CD4-positive, alpha-beta T cell treated with Interleukin-12 subunit alpha and Interleukin-12 subunit beta, for 1 hour (primary cell): ENCODE data around the gene SLC26A3.

Experiments
- DNase-seq: peaks from one replicate; pipeline ENCODE4 v3.0.0-alpha.2; 2020

Gene SLC26A3

DNA sequence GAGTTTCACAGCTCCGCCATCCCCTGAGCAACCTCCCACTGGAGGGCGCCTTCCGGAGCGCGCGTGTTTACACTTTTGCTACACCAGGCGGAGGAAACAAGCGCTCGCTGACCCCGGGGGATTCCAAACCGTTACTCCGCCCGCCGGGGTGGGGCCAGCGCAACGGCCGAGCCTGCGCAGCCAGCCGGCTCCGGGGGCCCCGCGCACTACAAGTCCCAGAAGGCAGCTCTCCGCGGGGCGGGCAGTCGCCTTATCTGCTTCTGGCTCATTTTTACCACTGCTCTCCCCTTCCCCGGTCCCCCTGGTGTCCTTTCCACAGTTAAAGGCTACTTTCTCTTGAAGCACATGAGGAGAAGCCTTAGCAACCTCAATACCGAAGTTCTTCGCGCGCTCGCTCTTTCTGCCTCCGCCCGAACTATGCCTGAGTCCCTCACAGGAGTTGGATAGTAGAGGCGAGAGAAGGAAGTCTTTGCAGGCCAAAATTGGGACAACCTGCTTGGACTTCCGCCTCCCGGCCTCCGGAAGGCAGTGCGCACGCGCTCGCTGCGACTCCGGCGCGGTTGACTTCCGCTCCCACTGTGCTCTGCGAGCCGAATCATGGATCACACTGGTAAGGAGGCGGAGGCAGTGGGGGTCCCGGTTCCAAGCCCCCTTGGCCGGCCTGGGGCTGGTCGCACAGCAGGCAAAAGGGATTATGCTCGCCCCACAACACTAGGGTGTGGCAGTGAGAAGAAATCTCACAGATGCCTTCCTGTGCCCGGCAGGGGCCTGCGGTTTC is 59.3 kb downstream of the SLC26A3 start, which contains the start of gene CBLL1:
CBLL1 (plus strand) TSS at position 576 of the 778 bp plus-strand sequence; CDS start at position 598, 22 bp downstream.
- DNase-seq: peak; percentile 97

DNA sequence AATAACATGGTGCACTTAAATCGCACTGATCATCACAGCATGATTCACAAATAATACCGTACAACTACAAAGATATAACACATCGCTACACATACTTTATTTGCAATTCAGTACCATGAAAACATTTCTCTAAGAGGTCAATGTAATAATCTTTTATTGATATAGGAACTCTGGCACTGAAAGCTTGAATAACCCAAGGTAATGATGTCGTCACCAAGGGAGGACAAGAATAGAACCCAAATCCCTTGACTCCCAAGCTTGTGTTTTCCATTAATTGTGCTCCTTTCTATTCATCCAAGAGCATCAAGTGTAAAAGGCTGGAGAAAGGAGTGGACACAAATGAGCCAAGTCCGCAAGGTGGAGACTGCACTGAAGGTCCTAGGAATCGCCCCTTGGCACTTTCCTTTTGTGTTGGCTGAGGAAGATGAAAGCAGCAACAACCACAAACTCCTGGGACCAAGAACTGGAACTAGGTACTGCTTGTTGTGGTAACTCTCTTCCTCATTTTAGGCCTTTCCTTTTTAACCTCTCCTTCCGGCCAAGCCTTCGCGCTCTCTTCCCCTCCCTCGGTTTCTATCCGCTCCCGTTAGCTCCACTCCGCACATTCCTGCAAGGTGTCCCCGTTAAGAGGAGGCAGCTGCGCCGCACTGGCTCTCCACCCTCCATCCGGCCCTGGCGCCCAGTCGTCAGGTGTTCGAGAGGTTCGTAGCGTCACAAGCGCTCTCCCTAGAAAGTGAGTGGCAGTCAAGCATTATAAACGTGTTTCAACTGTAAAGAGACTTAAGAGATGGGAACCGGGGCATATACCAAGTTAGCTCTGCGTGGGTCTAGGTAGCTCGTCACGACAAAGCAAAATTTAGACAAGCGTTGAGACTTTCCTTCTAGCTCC is 60.1 kb downstream of the SLC26A3 start:
- DNase-seq: no peak

DNA sequence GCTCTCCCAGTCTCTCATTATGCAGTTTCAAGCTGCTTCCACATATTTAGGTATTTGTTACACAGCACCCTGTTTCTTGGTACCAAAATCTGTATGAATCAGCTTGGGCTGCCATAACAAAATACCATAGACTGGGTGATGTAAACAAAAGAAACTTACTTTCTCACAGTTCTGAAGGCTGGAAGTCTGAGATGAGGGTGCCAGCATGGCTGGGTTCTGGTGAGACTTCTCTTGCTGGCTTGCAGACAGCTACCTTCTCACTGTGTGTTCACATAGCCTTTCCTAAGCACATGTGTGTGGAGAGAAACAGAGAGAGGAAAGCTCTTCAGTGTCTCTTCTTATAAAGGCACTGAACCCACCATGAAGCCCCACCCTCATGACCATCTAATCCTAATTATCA is 74.7 kb downstream of the SLC26A3 start:
- DNase-seq: no peak

DNA sequence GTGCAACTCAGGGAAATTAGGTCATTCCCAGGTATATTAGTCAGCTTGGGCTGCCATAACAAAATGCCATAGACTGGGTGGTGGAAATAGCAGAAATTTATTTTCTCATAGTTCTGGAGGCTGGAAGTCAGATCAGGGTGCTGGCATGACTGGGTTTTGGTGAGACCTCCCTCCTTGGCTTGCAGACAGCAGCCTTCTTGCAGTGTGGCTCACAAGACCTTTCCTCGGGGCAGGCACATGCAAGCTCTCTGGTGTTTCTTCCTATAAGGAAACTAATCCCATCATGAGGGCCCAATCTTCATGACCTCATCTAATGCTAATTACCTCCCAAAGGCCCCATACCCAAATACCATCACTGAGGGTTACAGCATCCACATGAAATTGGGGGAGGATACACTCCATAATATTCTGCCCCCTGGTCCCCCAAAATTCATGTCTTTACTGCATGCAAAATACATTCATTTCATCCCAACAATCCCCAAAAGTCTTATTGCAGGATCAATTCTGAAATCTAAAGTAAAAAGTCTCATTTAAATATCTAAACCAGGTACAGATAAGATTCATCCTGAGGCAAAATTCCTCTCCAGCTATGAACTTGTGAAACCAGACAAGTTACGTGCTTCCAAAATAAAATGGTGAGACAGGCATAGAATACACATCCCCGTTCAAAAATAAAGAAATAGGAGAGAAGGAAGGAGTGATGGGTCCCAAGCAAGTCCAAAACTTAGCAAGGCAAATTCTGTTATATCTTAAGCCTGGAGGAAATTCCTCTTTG is 76.5 kb downstream of the SLC26A3 start:
- DNase-seq: no peak

DNA sequence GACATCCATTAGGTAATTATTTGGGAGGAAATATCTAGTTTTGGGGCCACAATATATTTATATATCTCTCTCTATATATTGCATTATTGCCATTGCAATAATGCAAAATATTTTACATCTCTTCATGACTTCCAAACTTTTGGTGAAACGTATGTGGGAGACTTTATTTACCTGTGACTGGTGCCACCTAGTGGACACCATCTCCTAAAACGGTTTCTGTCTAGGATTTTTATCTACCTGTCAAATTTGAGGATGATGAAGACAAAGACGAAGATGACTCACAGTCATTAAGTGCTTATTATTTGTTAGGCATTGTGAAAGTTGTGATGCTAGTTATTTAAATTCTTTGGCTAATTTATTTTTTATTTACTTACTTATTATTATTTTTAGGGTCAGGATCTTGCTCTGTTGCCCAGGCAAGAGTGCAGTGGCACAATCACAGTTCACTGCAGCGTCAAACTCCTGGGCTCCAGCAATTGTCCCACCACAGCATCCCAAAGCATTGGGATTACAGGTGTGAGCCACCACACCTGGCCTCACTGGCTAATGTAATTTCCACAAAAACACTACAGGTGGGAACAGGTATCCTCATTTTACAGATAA is 77.8 kb downstream of the SLC26A3 start:
- DNase-seq: peak; percentile 64

DNA sequence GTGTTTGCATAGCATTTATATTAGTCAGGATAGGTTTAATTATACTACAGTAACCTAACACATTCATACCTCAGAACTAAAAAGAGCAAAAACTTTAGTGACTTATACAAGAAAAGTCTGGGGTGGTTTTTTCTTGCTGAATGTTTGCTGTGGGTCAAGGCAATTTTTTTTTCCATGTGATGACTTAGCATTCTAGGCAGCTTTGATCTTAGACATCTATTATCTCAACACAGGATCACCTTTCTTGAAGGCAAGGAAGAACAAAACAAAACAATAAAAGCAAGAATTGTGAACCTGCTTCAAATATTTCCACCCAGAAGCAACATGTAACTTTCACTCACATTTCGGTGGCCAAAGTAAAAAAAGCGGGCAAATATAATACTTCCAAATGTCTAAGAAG is 79.8 kb downstream of the SLC26A3 start:
- no peak for DNase-seq

DNA sequence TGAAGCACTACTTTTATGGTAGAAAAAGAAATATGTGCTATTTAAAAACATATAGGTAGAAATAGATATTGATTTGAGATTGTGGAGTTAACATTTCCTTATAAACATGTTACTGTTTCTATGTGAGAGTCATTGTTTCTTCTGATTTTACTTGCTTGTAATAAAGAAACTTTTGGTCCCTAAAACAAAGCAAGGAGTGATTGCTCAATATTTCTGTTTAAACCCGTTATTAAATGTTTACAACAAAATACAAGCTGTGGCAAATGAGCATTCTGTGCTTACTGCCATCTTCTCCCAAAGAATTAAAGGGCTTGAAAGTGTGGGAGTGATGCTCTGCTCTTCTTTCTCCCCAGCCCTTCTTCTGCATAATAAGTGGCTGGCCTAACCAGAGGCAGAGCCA is 81.7 kb downstream of the SLC26A3 start:
- no peak for DNase-seq

DNA sequence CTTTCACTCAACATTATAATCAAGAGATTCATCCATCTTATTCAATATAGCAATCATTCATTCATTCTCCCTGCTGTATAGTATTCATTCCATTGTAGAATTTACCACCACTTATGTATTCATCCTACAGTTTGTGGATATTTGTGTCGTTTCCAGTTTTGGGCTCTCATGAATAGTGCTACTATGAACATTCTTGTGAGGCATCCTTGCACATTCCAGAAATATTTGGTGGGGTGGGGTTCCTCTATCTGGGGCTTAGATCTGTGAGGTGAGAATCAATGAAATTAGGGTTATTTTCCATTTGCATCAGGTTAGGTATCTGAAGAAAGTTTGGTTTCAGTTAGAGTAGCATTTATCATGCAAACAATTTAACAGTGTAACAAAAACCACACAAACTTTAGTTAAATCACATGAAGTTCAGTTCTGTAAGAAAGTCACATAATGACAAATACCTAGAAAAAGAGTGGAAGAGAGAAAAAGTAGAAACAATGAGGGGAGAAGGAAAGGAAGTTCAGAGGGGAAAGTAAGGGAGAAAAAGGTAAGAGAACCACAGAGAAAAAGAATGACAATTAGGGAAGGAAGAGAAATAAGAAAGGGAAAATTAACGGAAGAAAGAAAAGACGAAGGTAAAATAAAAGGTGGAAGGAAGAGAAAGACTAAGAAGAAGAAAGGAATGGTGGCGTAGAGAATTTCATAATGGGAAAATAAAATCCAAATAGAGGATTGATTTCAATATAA is 84.4 kb downstream of the SLC26A3 start:
- no peak for DNase-seq

DNA sequence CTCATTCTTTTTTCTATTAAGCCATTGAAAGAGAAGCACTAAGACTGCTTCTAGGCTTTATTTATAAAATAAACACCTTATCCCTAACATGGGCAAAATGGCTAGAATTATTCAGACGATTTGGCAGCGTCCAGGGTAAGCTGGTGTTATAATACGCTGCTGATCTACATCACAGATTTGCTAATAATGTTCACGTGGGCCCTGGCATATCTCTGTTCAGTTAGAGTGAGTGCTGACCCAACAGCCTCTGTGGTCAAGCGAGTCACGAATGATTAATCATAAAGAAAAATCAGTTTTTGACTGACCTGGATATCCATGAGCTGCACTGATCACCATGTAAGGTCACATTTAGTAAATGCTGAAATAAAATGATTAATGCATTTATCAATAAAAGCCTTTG is 87.5 kb downstream of the SLC26A3 start:
- no peak for DNase-seq
